ENCODE results near the gene NECAP2. TPM values are rescaled to one million over a fixed set of nuclear protein-coding genes. Genes with fewer than 3 reads are reported as not detected.
"Not testable (repeated sequence)": the region's sequence is repeated elsewhere in the genome, so short reads cannot be mapped to it uniquely, and the experiment has no call there.

NECAP2 gene
- polyA plus RNA-seq, 2 of the 4 experiments (the other 2 are of a cell fraction), result 29.7 to 38.5 TPM

GRCh38 chr1:16474166-16474800 is 33.8 kb downstream of the NECAP2 start:
- Histone ChIP-seq H3K4me1 (no peaks in the 10 kb centered on the region), H3K27ac (no peak overlapping the region), H3K4me2 (no peak overlapping the region), H3K9me3 (no peaks in the 10 kb centered on the region), H3K4me3 (no peak overlapping the region)
- DNase-seq (ENCODE audit: low read depth in 1 of 2, low spot score in 1 of 2) (no peak), FAIRE-seq (no peak), ATAC-seq (no peak)
- TF ChIP-seq CEBPB (IDR thresholded peaks at IDR 0.05) (no peak), ESRRA (IDR thresholded peaks at IDR 0.05; ENCODE audit: borderline replicate concordance, low read length) (no peak), CHD2 (IDR thresholded peaks at IDR 0.05; ENCODE audit: low read length, partially characterized antibody) (no peak), KDM5A (IDR thresholded peaks at IDR 0.05) (no peak), TFCP2L1 (CRISPR knock-in tag; IDR thresholded peaks at IDR 0.05) (no peak), BHLHE40 (IDR thresholded peaks at IDR 0.05; ENCODE audit: low read depth, low read length) (no peak), NPAS2 (CRISPR knock-in tag; IDR thresholded peaks at IDR 0.05; ENCODE audit: borderline replicate concordance) (no peak), ZNF302 (CRISPR knock-in tag; IDR thresholded peaks at IDR 0.05) (no peak), NFE2L2 (conservative IDR thresholded peaks at IDR 0.05; ENCODE audit: low read length) (no peak)
- TF ChIP-seq, protein P1, sequence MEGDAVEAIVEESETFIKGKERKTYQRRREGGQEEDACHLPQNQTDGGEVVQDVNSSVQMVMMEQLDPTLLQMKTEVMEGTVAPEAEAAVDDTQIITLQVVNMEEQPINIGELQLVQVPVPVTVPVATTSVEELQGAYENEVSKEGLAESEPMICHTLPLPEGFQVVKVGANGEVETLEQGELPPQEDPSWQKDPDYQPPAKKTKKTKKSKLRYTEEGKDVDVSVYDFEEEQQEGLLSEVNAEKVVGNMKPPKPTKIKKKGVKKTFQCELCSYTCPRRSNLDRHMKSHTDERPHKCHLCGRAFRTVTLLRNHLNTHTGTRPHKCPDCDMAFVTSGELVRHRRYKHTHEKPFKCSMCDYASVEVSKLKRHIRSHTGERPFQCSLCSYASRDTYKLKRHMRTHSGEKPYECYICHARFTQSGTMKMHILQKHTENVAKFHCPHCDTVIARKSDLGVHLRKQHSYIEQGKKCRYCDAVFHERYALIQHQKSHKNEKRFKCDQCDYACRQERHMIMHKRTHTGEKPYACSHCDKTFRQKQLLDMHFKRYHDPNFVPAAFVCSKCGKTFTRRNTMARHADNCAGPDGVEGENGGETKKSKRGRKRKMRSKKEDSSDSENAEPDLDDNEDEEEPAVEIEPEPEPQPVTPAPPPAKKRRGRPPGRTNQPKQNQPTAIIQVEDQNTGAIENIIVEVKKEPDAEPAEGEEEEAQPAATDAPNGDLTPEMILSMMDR (IDR thresholded peaks at IDR 0.05), result no peak
- WGBS (ENCODE audit: missing lambda C conversion rate), result 93% methylated on average over 5 of the region's 28 CpGs
- POLR2A ChIA-PET, result no interaction called here
- CTCF ChIA-PET, result no interaction called here

DNA sequence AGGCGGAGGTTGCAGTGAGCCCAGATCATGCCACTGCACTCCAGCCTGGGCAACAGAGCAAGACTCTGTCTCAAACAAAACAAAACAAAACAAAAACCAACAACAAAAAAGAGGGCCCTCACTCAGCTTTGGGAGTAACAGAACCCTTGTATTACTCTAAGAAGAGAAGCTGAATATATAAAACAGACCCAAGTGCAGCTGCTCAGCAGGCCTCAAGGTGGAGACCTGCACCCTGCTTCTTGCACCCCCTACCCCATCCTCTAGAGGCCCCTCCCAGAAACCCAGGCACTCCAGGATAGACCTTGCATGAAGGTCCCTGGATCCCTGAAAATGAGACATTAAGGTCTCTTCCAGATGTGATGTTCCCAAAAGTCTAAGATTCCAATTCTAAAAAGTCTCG is 34.4 kb downstream of the NECAP2 start:
- TF ChIP-seq RAD21 (conservative IDR thresholded peaks at IDR 0.05 in 1 of 2, IDR thresholded peaks at IDR 0.05 in 1 of 2), result peak in 1 of 2 experiments; percentile 26; a peak in 1 of 5 replicates
- FAIRE-seq, H3K4me2 ChIP-seq, POLR2A ChIA-PET, H3K27ac ChIP-seq, CTCF ChIA-PET, H3K9me3 ChIP-seq, H3K4me3 ChIP-seq, H3K4me1 ChIP-seq: not testable (repeated sequence)
- WGBS (ENCODE audit: missing lambda C conversion rate), result 100% methylated on average over 2 of the region's 2 CpGs
- DNase-seq (ENCODE audit: low read depth in 1 of 2, low spot score in 1 of 2), result peak in 1 of 2 experiments; percentile 33
- peak in 1 of 2 experiments; percentile 82; a peak in 3 of 6 replicates for ATAC-seq

- POLR2A ChIA-PET, result not testable (repeated sequence)
- 91% methylated on average over 8 of the region's 29 CpGs for WGBS (ENCODE audit: missing lambda C conversion rate)
Observed at GRCh38 chr1:16475771-16476770, 35.5 kb downstream of the NECAP2 start.

GRCh38 chr1:16478091-16478490 is 37.6 kb downstream of the NECAP2 start:
- FAIRE-seq, result no peak
- CTCF ChIA-PET, result no interaction called here

More at GRCh38 chr1:16475771-16476770, 35.5 kb downstream of the NECAP2 start:
- CTCF ChIA-PET; H3K4me1 ChIP-seq; DNase-seq (ENCODE audit: low read depth in 1 of 2, low spot score in 1 of 2); H3K4me3 ChIP-seq; FAIRE-seq; H3K27ac ChIP-seq; H3K9me3 ChIP-seq; H3K4me2 ChIP-seq: not testable (repeated sequence)
- ATAC-seq, result peak; percentile 48 to 69

GRCh38 chr1:16483146-16483545 is 42.6 kb downstream of the NECAP2 start:
- CTCF ChIA-PET, result interaction anchor here (1.1 kb wide), 1 partner anchor 45 kb away, joined by 3 read pairs; no protein-coding TSS in a partner anchor
- H3K27ac ChIP-seq; H3K9me3 ChIP-seq; ATAC-seq; H3K4me1 ChIP-seq; H3K4me2 ChIP-seq; POLR2A ChIA-PET; DNase-seq (ENCODE audit: low read depth in 1 of 2, low spot score in 1 of 2); FAIRE-seq; H3K4me3 ChIP-seq: not testable (repeated sequence)
- WGBS (ENCODE audit: missing lambda C conversion rate), result 98% methylated on average over 18 of the region's 26 CpGs

More at GRCh38 chr1:16478091-16478490, 37.6 kb downstream of the NECAP2 start:
- Histone ChIP-seq H3K4me1 (no peaks in the 10 kb centered on the region), H3K27ac (no peak overlapping the region), H3K9me3 (no peaks in the 10 kb centered on the region), H3K4me2 (no peak overlapping the region), H3K4me3 (no peak overlapping the region)
- DNase-seq (ENCODE audit: low read depth in 1 of 2, low spot score in 1 of 2) (no peak), ATAC-seq (no peak; a peak in 1 of 6 replicates)
- POLR2A ChIA-PET, result no interaction called here
- TF ChIP-seq ZNF302 (CRISPR knock-in tag; IDR thresholded peaks at IDR 0.05), result no peak
- TF ChIP-seq FOXS1 (CRISPR knock-in tag; IDR thresholded peaks at IDR 0.05), result no peak
- no peak for TF ChIP-seq REST (IDR thresholded peaks at IDR 0.05)
- TF ChIP-seq, protein P2, sequence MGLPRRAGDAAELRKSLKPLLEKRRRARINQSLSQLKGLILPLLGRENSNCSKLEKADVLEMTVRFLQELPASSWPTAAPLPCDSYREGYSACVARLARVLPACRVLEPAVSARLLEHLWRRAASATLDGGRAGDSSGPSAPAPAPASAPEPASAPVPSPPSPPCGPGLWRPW (IDR thresholded peaks at IDR 0.05), result no peak
- 97% methylated on average over 11 of the region's 12 CpGs for WGBS (ENCODE audit: missing lambda C conversion rate)

Data from A549 (cell line).